ENCODE data around the gene AFF2.

AFF2 gene

GRCh38 chrX:148500423-148501385 lies at the start of gene AFF2:
Gene AFF2 (plus strand): TSS chrX:148500617. CDS start chrX:148501098, 481 bp downstream.
- DNase-seq, result no peak

- DNase-seq, result no peak
Measured at GRCh38 chrX:148457279-148457678, 43.1 kb upstream of the AFF2 start.

GRCh38 chrX:148459343-148459742 lies 41.1 kb upstream of the AFF2 start:
- DNase-seq, result no peak

- no peak for DNase-seq
Measured at GRCh38 chrX:148466292-148466691, 34.1 kb upstream of the AFF2 start.

- no peak for DNase-seq
Measured at GRCh38 chrX:148470324-148470723, 30.1 kb upstream of the AFF2 start.

GRCh38 chrX:148474030-148474429 lies 26.4 kb upstream of the AFF2 start:
- DNase-seq, result no peak

- no peak for DNase-seq
Measured at GRCh38 chrX:148492057-148492456, 8.4 kb upstream of the AFF2 start.

- DNase-seq, result no peak
Measured at GRCh38 chrX:148495176-148495575, 5.2 kb upstream of the AFF2 start.

GRCh38 chrX:148498067-148498466 lies 2.4 kb upstream of the AFF2 start:
- DNase-seq, result no peak

GRCh38 chrX:148499638-148500422 lies 587 bp upstream of the AFF2 start:
- no peak for DNase-seq

- DNase-seq, result no peak
Measured at GRCh38 chrX:148501386-148502066, 1.1 kb downstream of the AFF2 start.

- DNase-seq, result no peak
Measured at GRCh38 chrX:148504506-148504905, 4.1 kb downstream of the AFF2 start.

GRCh38 chrX:148507418-148507817 lies 7.0 kb downstream of the AFF2 start:
- DNase-seq, result no peak

GRCh38 chrX:148512453-148512852 lies 12.0 kb downstream of the AFF2 start:
- no peak for DNase-seq

GRCh38 chrX:148513661-148514060 lies 13.2 kb downstream of the AFF2 start:
- no peak for DNase-seq

GRCh38 chrX:148517176-148517575 lies 16.8 kb downstream of the AFF2 start:
- no peak for DNase-seq

- no peak for DNase-seq
Measured at GRCh38 chrX:148522006-148522405, 21.6 kb downstream of the AFF2 start.

- DNase-seq, result no peak
Measured at GRCh38 chrX:148523303-148524080, 23.1 kb downstream of the AFF2 start.

- no peak for DNase-seq
Measured at GRCh38 chrX:148530464-148531077, 30.2 kb downstream of the AFF2 start.

GRCh38 chrX:148534291-148534690 lies 33.9 kb downstream of the AFF2 start:
- no peak for DNase-seq

- no peak for DNase-seq
Measured at GRCh38 chrX:148535639-148536038, 35.2 kb downstream of the AFF2 start.

- no peak for DNase-seq
Measured at GRCh38 chrX:148536961-148537360, 36.5 kb downstream of the AFF2 start.

Measured in NCI-H2081 treated with DMSO at 0.1 percent for 48 hours (cell line).